K562 (cell line): ENCODE measurements around the gene NFATC2. TPM values are rescaled to one million over a fixed set of nuclear protein-coding genes. Genes with fewer than 3 reads are reported as not detected.

Experiments used
- ATAC-seq: fragments of 200-7000 bp; cut with Tn5 transposase; 3 replicates; pipeline ENCODE4 v1.9.1; 2020; ENCODE audit warnings: moderate library complexity
- BruUV-seq: library from RNA; stranded (reverse); fragments of 400-500 nt; replicated peaks from 2 replicates; lab custom pipeline; 2021; lab: Mats Ljungman, UMichigan
- CTCF ChIA-PET: fragments of 300-600 bp; formaldehyde crosslinking; extraction: SDS; loops from one replicate; lab custom pipeline; 2021; ENCODE audit warnings: low intra/inter-chr PET ratio; lab: Yijun Ruan, JAX
- POLR2A ChIA-PET: fragments of 300-600, 350-650 bp; sonication (Branson Sonifier 250); formaldehyde crosslinking; extraction: SDS; loops from one replicate; lab custom pipeline; 2021; ENCODE audit warnings: antibody characterized with exemption, inconsistent platforms; lab: Yijun Ruan, JAX
- DNase-seq, 4 experiments: peaks; one replicate each; pipeline versions ENCODE4 v3.0.0 to v3.0.0-alpha.2; 2011 to 2018; ENCODE audit warnings: low spot score in 3 of 4, mixed read lengths in 3 of 4; ENCODE audit errors: extremely low read depth in 1 of 4
- FAIRE-seq: peaks from 2 replicates; lab custom pipeline; 2011; peaks lifted over from hg19 to GRCh38; lab: Jason Lieb, UNC
- H2AFZ ChIP-seq: 2 replicates; pipeline ENCODE4 v1.6.0; 2011; ENCODE audit warnings: low read depth, low read length, control low read depth, inconsistent platforms
- H3K27ac ChIP-seq: fragments of 200-600 bp; 3 replicates; pipeline ENCODE4 v1.8.0; 2011; ENCODE audit warnings: low read depth, mild to moderate bottlenecking, control low read depth, inconsistent platforms, low read length, moderate library complexity, mixed read lengths; ENCODE audit errors: extremely low read depth
- H3K27me3 ChIP-seq, 2 experiments: fragments of 300-600 bp in 1 of 2; 2 replicates in 1 of 2; 3 replicates in 1 of 2; pipeline versions ENCODE4 v1.6.0 to v1.8.0; 2011; ENCODE audit warnings: inconsistent platforms in 2 of 2, low read length in 2 of 2, mild to moderate bottlenecking in 1 of 2, mixed read lengths in 1 of 2, moderate library complexity in 1 of 2; ENCODE audit not compliant: control insufficient read depth in 2 of 2, insufficient read depth in 2 of 2
- H3K36me3 ChIP-seq: fragments of 300-600 bp; 3 replicates; pipeline ENCODE4 v1.8.0; 2011; ENCODE audit warnings: mild to moderate bottlenecking, low read length, inconsistent platforms; ENCODE audit not compliant: control insufficient read depth, insufficient read depth
- H3K4me1 ChIP-seq, 2 experiments: fragments of 200-600 bp in 1 of 2; replicated peaks in 1 of 2; 2 replicates in 1 of 2; 3 replicates in 1 of 2; pipeline versions ENCODE4 v1.5.1 to v1.8.0; 2011; ENCODE audit warnings: inconsistent platforms in 2 of 2, low read length in 2 of 2, mild to moderate bottlenecking in 1 of 2, mixed read lengths in 1 of 2, moderate library complexity in 1 of 2; ENCODE audit not compliant: control insufficient read depth in 2 of 2, insufficient read depth in 2 of 2
- H3K4me2 ChIP-seq: 2 replicates; pipeline ENCODE4 v1.6.1; 2011; ENCODE audit warnings: low read length, control low read depth, inconsistent platforms, mixed read lengths; ENCODE audit not compliant: insufficient read depth
- H3K4me3 ChIP-seq: fragments of 200-600 bp; sonication (generic), shearing (Covaris generic); 2 replicates; pipeline ENCODE4 v1.5.1; 2016; ENCODE audit warnings: control low read depth, inconsistent platforms
- H3K79me2 ChIP-seq: fragments of 200-600 bp; 3 replicates; pipeline ENCODE4 v1.8.0; 2011; ENCODE audit warnings: low read length, inconsistent platforms; ENCODE audit not compliant: control insufficient read depth, insufficient read depth
- H3K9ac ChIP-seq, 2 experiments: 2 replicates each; pipeline versions ENCODE4 v1.6.0 to v1.6.1; 2011; ENCODE audit warnings: low read depth in 2 of 2, low read length in 2 of 2, control low read depth in 1 of 2, inconsistent platforms in 1 of 2, mild to moderate bottlenecking in 1 of 2, mixed read lengths in 1 of 2; ENCODE audit not compliant: insufficient read depth in 1 of 2
- H3K9me1 ChIP-seq: one replicate; pipeline ENCODE4 v1.6.0; 2011; ENCODE audit warnings: inconsistent platforms, mild to moderate bottlenecking, low read length, moderate library complexity; ENCODE audit not compliant: control insufficient read depth, insufficient read depth
- H3K9me3 ChIP-seq: replicated peaks from 2 replicates; pipeline ENCODE4 v1.5.1; 2011; ENCODE audit warnings: low read depth, low read length, inconsistent platforms; ENCODE audit not compliant: control insufficient read depth, insufficient read depth
- H4K20me1 ChIP-seq: replicated peaks from 2 replicates; pipeline ENCODE4 v1.6.1; 2011; ENCODE audit warnings: low read length, inconsistent platforms, mixed read lengths; ENCODE audit not compliant: control insufficient read depth, insufficient read depth
- CREB3L1 ChIP-seq: fragments of 450-650 bp; IDR thresholded peaks from 2 replicates; pipeline ENCODE4 v1.6.1; 2014; ENCODE audit warnings: low read depth, mild to moderate bottlenecking, moderate library complexity, borderline replicate concordance
- FOXP4 ChIP-seq: sonication (generic); formaldehyde crosslinking; IDR thresholded peaks from 2 replicates; pipeline ENCODE4 v1.8.0; 2022; ENCODE audit warnings: mild to moderate bottlenecking, missing genetic modification reagents, borderline replicate concordance
- GATAD2B ChIP-seq: fragments of 450-650 bp; IDR thresholded peaks from 2 replicates; pipeline ENCODE4 v1.6.1; 2017; ENCODE audit warnings: mild to moderate bottlenecking, borderline replicate concordance
- NCOA6 ChIP-seq: fragments of 450-650 bp; IDR thresholded peaks from 2 replicates; pipeline ENCODE4 v1.6.1; 2017; ENCODE audit warnings: mild to moderate bottlenecking
- RAD21 ChIP-seq, 2 experiments: fragments of 250-450 bp in 1 of 2; fragments of 450-650 bp in 1 of 2; sonication (Bioruptor Pico) in 1 of 2; formaldehyde crosslinking in 1 of 2; IDR thresholded peaks in 1 of 2; conservative IDR thresholded peaks in 1 of 2; 2 replicates each; pipeline versions ENCODE4 v1.4.0 to v1.8.0; 2020 to 2022; ENCODE audit warnings: mild to moderate bottlenecking in 2 of 2, moderate library complexity in 1 of 2
- SP2 ChIP-seq: IDR thresholded peaks from 2 replicates; pipeline ENCODE4 v1.6.1; 2011; ENCODE audit warnings: mild to moderate bottlenecking, low read depth, low read length, moderate library complexity; ENCODE audit not compliant: poor library complexity, severe bottlenecking; ENCODE audit errors: extremely low read depth
- U2AF2 ChIP-seq: fragments of 200-400 bp; formaldehyde crosslinking; optimal IDR thresholded peaks from 2 replicates; pipeline ENCODE3; 2017; ENCODE audit warnings: low read depth, mild to moderate bottlenecking, low read length
- ZNF274 ChIP-seq: IDR thresholded peaks from 2 replicates; pipeline ENCODE4 v1.6.1; 2011; ENCODE audit warnings: low read depth, mild to moderate bottlenecking, low read length, moderate library complexity, borderline replicate concordance
- ZNF512 ChIP-seq: IDR thresholded peaks from 2 replicates; pipeline ENCODE4 v1.6.1; 2016; ENCODE audit warnings: missing genetic modification characterization, missing compliant biosample characterization
- ZNF561 ChIP-seq: fragments of 450-650 bp; formaldehyde crosslinking; conservative IDR thresholded peaks from 2 replicates; pipeline ENCODE4 v1.4.0; 2020; ENCODE audit warnings: mild to moderate bottlenecking, moderate library complexity
- ZNF778 ChIP-seq: fragments of 450-650 bp; formaldehyde crosslinking; IDR thresholded peaks from 2 replicates; pipeline ENCODE4 v1.4.0; 2020; ENCODE audit warnings: mild to moderate bottlenecking, moderate library complexity
- WGBS: fragments of 100-300 bp; shearing (Covaris generic); methylation state at CpG from one replicate; pipeline ENCODE4 v1.1.6; 2016; ENCODE audit warnings: low coverage, mixed read lengths; ENCODE audit not compliant: insufficient coverage; ENCODE audit errors: missing lambda C conversion rate; 5-methylcytosine and 5-hydroxymethylcytosine counted together
- in situ Hi-C: fragments of 300-500 bp; cut with MboI; formaldehyde crosslinking; loops from 4 replicates; pipeline ENCODE4 v1.15.0; 2018; ENCODE audit warnings: inconsistent platforms, mixed read lengths
- intact Hi-C: fragments of 100-400 bp; cut with micrococcal nuclease; formaldehyde crosslinking; loops from 2 replicates; pipeline ENCODE4 v1.14.2; 2022
- polyA plus RNA-seq, 8 experiments: library from polyadenylated mRNA; depleted of rRNA in 4 of 8; stranded (reverse) in 5 of 8; unstranded in 3 of 8; fragments of >200 nt; fragmentation: Nextera tagmentation in 2 of 8; fragmentation: Illumina TruSeq in 1 of 8; extraction: Ambion mirVana in 2 of 8; extraction: Trizol in 1 of 8; gene quantifications; 2 replicates each; pipeline versions ENCODE4 v1.2.1 to v1.2.3, GENCODE V29; 2011 to 2014; ENCODE audit warnings: inconsistent platforms in 1 of 8, missing spikeins in 1 of 8
- total RNA-seq, 7 experiments: library from RNA; depleted of rRNA in 6 of 7; stranded (reverse); fragments of >200 nt in 6 of 7; fragmentation: Illumina TruSeq in 2 of 7; extraction: Trizol in 2 of 7; gene quantifications; 2 replicates each; pipeline versions ENCODE4 v1.2.1 to v1.2.3, GENCODE V29; 2011 to 2021; ENCODE audit warnings: low replicate concordance in 1 of 7

NFATC2 gene
- total and polyA plus RNA-seq, 9 of the 15 experiments (the other 6 are each of a cell fraction or from before 2014, with no cell fraction given), result 1.9 to 11.2 (median 3.0) TPM

- TF ChIP-seq RAD21 (CRISPR knock-in tag; conservative IDR thresholded peaks at IDR 0.05 in 1 of 2, IDR thresholded peaks at IDR 0.05 in 1 of 2) (no peak), U2AF2 (no peak), ZNF561 (CRISPR knock-in tag) (no peak)
Measured at GRCh38 chr20:51380401-51381385, 161.8 kb downstream of the NFATC2 start (continued).

GRCh38 chr20:51379601-51380341, 162.7 kb downstream of the NFATC2 start:
- Histone ChIP-seq H3K9me1 (no peaks in the 10 kb centered on the region), H4K20me1 (no peaks in the 10 kb centered on the region), H3K79me2 (no peaks in the 10 kb centered on the region), H3K27me3 (no peaks in the 10 kb centered on the region), H3K36me3 (no peaks in the 10 kb centered on the region), H3K9ac (peak overlapping the region; percentile 59 to 80), H3K4me3 (0 out of 2 replicates have a peak overlapping the region, but pooled peaks have one; percentile 10), H3K4me1 (peaks cover 32 to 47% of the 10 kb centered on the region in 2 experiments), H2AFZ (peak overlapping the region; percentile 99), H3K4me2 (peak overlapping the region; percentile 80), H3K27ac (peak overlapping the region; percentile 90), H3K9me3 (no peaks in the 10 kb centered on the region)
- POLR2A ChIA-PET, result interaction anchor here (0.6 to 1.5 kb wide), 6 partner anchors 11 to 403 kb away, joined by 3 to 6 read pairs (median 4); no protein-coding TSS in a partner anchor
- 7% methylated on average over 8 of the region's 8 CpGs for WGBS
- in situ Hi-C loops (loop anchor here (10.0 kb wide), 1 partner anchor 705 kb away; no protein-coding TSS in a partner anchor), intact Hi-C loops (loop anchor here (2.0 kb wide), 1 partner anchor 161 kb away; no protein-coding TSS in a partner anchor)
- CTCF ChIA-PET, result no interaction called here
- ATAC-seq, result peak; percentile 87
- BruUV-seq, result no TSS peak
- peak; percentile 61 to 87 (median 70) for DNase-seq
- peak; percentile 97 for FAIRE-seq
- no peak for TF ChIP-seq ZNF778 (CRISPR knock-in tag)
- TF ChIP-seq FOXP4 (CRISPR knock-in tag), result no peak
- TF ChIP-seq NCOA6, result no peak
- no peak for TF ChIP-seq SP2
- TF ChIP-seq CREB3L1, result peak; percentile 74; the same call in 1 of the 2 replicates
- TF ChIP-seq ZNF274, result no peak
- TF ChIP-seq ZNF512, result peak; percentile 52; the same call in 1 of the 2 replicates
- TF ChIP-seq GATAD2B, result no peak
